H9 (cell line): ENCODE results near the gene ZNF423. TPM values are rescaled to one million over a fixed set of nuclear protein-coding genes. Genes with fewer than 3 reads are reported as not detected.

ENCODE experiments used
- DNase-seq: peaks from one replicate; pipeline ENCODE4 v3.0.0-alpha.2; 2017
- H2AFZ ChIP-seq: one replicate; pipeline ENCODE4 v1.6.1; 2013; ENCODE audit warnings: mild to moderate bottlenecking, low read length, control low read depth, moderate library complexity
- H2AK5ac ChIP-seq: 2 replicates; pipeline ENCODE4 v1.6.1; 2013; ENCODE audit warnings: low read length, control low read depth, mixed read lengths; ENCODE audit not compliant: insufficient read length
- H2BK120ac ChIP-seq: one replicate; pipeline ENCODE4 v1.6.1; 2013; ENCODE audit warnings: low read depth, mild to moderate bottlenecking, low read length, control low read depth, inconsistent platforms; ENCODE audit not compliant: poor library complexity, severe bottlenecking
- H2BK12ac ChIP-seq: 2 replicates; pipeline ENCODE4 v1.6.1; 2013; ENCODE audit warnings: low read length, control low read depth, mixed read lengths, low read depth; ENCODE audit not compliant: insufficient read length
- H2BK15ac ChIP-seq: 2 replicates; pipeline ENCODE4 v1.6.1; 2013; ENCODE audit warnings: low read depth, low read length, control low read depth
- H2BK20ac ChIP-seq: one replicate; pipeline ENCODE4 v1.6.1; 2013; ENCODE audit warnings: low read depth, mild to moderate bottlenecking, low read length, control low read depth, inconsistent platforms; ENCODE audit not compliant: poor library complexity, severe bottlenecking
- H2BK5ac ChIP-seq: 2 replicates; pipeline ENCODE4 v1.6.1; 2013; ENCODE audit warnings: low read length, control low read depth, mixed read lengths; ENCODE audit not compliant: insufficient read length
- H3K14ac ChIP-seq: 2 replicates; pipeline ENCODE4 v1.6.1; 2013; ENCODE audit warnings: low read length, control low read depth; ENCODE audit not compliant: insufficient read depth
- H3K18ac ChIP-seq: 2 replicates; pipeline ENCODE4 v1.6.1; 2013; ENCODE audit warnings: low read depth, mild to moderate bottlenecking, mixed read lengths, low read length, control low read depth; ENCODE audit not compliant: insufficient read length
- H3K23ac ChIP-seq: 2 replicates; pipeline ENCODE4 v1.6.1; 2013; ENCODE audit warnings: low read length, control low read depth, mixed read lengths, low read depth; ENCODE audit not compliant: insufficient read length
- H3K23me2 ChIP-seq: 2 replicates; pipeline ENCODE4 v1.6.1; 2013; ENCODE audit warnings: low read depth, mild to moderate bottlenecking, mixed read lengths, low read length, control low read depth; ENCODE audit not compliant: insufficient read length, poor library complexity, severe bottlenecking
- H3K27ac ChIP-seq: 2 replicates; pipeline ENCODE4 v1.5.1; 2013; ENCODE audit warnings: low read length, control low read depth, mixed read lengths, low read depth; ENCODE audit not compliant: insufficient read length
- H3K27me3 ChIP-seq: 2 replicates; pipeline ENCODE4 v1.6.1; 2013; ENCODE audit warnings: low read length, control low read depth, inconsistent platforms; ENCODE audit not compliant: insufficient read depth
- H3K4ac ChIP-seq: 2 replicates; pipeline ENCODE4 v1.6.1; 2013; ENCODE audit warnings: low read depth, mild to moderate bottlenecking, control low read depth, inconsistent platforms, low read length, moderate library complexity
- H3K4me1 ChIP-seq: 2 replicates; pipeline ENCODE4 v1.6.1; 2013; ENCODE audit warnings: low read length, control low read depth, inconsistent platforms; ENCODE audit not compliant: insufficient read depth
- H3K4me2 ChIP-seq: 2 replicates; pipeline ENCODE4 v1.6.1; 2013; ENCODE audit warnings: low read length, control low read depth, mixed read lengths; ENCODE audit not compliant: insufficient read length, insufficient read depth
- H3K56ac ChIP-seq: 2 replicates; pipeline ENCODE4 v1.6.1; 2013; ENCODE audit warnings: low read depth, mild to moderate bottlenecking, mixed read lengths, low read length, control low read depth; ENCODE audit not compliant: insufficient read length
- H3K79me1 ChIP-seq: 2 replicates; pipeline ENCODE4 v1.6.1; 2013; ENCODE audit warnings: low read depth, mild to moderate bottlenecking, moderate library complexity, low read length, control low read depth, inconsistent platforms; ENCODE audit not compliant: insufficient read depth, poor library complexity, severe bottlenecking
- H3K79me2 ChIP-seq: 2 replicates; pipeline ENCODE4 v1.6.1; 2013; ENCODE audit warnings: low read length, control low read depth, inconsistent platforms; ENCODE audit not compliant: insufficient read depth
- H3K9ac ChIP-seq: 2 replicates; pipeline ENCODE4 v1.6.1; 2013; ENCODE audit warnings: low read length, control low read depth, mixed read lengths; ENCODE audit not compliant: insufficient read length; ENCODE audit errors: extremely low read depth
- H3K9me3 ChIP-seq: one replicate; pipeline ENCODE4 v1.6.1; 2013; ENCODE audit warnings: low read depth, low read length, inconsistent platforms; ENCODE audit not compliant: control insufficient read depth
- H3T11ph ChIP-seq: one replicate; pipeline ENCODE4 v1.6.1; 2013; ENCODE audit warnings: mild to moderate bottlenecking, low read length, control low read depth, inconsistent platforms
- H4K20me1 ChIP-seq: one replicate; pipeline ENCODE4 v1.6.1; 2013; ENCODE audit not compliant: control insufficient read depth, insufficient read length, insufficient read depth
- H4K5ac ChIP-seq: 2 replicates; pipeline ENCODE4 v1.6.1; 2013; ENCODE audit warnings: low read depth, mild to moderate bottlenecking, mixed read lengths, low read length, control low read depth; ENCODE audit not compliant: insufficient read length
- H4K8ac ChIP-seq: replicated peaks from 2 replicates; pipeline ENCODE4 v1.6.1; 2013; ENCODE audit warnings: low read length, control low read depth, mixed read lengths, low read depth; ENCODE audit not compliant: insufficient read length
- H4K91ac ChIP-seq: 2 replicates; pipeline ENCODE4 v1.6.1; 2013; ENCODE audit warnings: low read depth, mild to moderate bottlenecking, moderate library complexity, mixed read lengths, low read length, control low read depth; ENCODE audit not compliant: insufficient read length
- H3K27ac Mint-ChIP-seq, 3 experiments: 2 replicates in 2 of 3; 3 replicates in 1 of 3; pipeline ENCODE4 v1.8.0; 2020 to 2021; ENCODE audit warnings: mixed read lengths in 3 of 3, mild to moderate bottlenecking in 1 of 3, moderate library complexity in 1 of 3
- H3K27me3 Mint-ChIP-seq: 2 replicates; pipeline ENCODE4 v1.8.0; 2021; ENCODE audit warnings: low read depth, mild to moderate bottlenecking, moderate library complexity, mixed read lengths
- H3K36me3 Mint-ChIP-seq, 3 experiments: 2 replicates in 2 of 3; 3 replicates in 1 of 3; pipeline ENCODE4 v1.8.0; 2020 to 2021; ENCODE audit warnings: low read depth in 3 of 3, mixed read lengths in 3 of 3; ENCODE audit not compliant: insufficient read depth in 1 of 3
- H3K4me1 Mint-ChIP-seq, 2 experiments: 2 replicates each; pipeline ENCODE4 v1.8.0; 2020; ENCODE audit warnings: mixed read lengths in 2 of 2
- H3K4me3 Mint-ChIP-seq, 2 experiments: 2 replicates in 1 of 2; 3 replicates in 1 of 2; pipeline ENCODE4 v1.8.0; 2020 to 2021; ENCODE audit warnings: mild to moderate bottlenecking in 2 of 2, mixed read lengths in 2 of 2, moderate library complexity in 1 of 2
- H3K9me3 Mint-ChIP-seq, 2 experiments: 2 replicates in 1 of 2; 3 replicates in 1 of 2; pipeline ENCODE4 v1.8.0; 2020; ENCODE audit warnings: mild to moderate bottlenecking in 2 of 2, mixed read lengths in 2 of 2, moderate library complexity in 1 of 2
- WGBS: extraction: QIAGEN DNeasy Blood & Tissue Kit; methylation state at CpG from one replicate; pipeline ENCODE4 v1.1.7; 2013; ENCODE audit warnings: missing lambda C conversion rate, low lambda C conversion rate, mixed read lengths; ENCODE audit not compliant: insufficient read length; ENCODE audit errors: extremely low coverage; 5-methylcytosine and 5-hydroxymethylcytosine counted together
- total RNA-seq: library from RNA; stranded (reverse); gene quantifications from 2 replicates; pipeline ENCODE4 v1.2.1, GENCODE V29; 2021
- TF ChIP-seq, protein P1 (sequence below): fragments of 200-600 bp; sonication (generic); conservative IDR thresholded peaks from 3 replicates; pipeline ENCODE4 v1.8.0; 2021; ENCODE audit warnings: antibody characterized with exemption, mild to moderate bottlenecking

The ZNF423 gene
- total RNA-seq, 1 experiment from 2014 or later = 51.5 TPM

GRCh38 chr16:49848530-49848929, 7.4 kb downstream of the ZNF423 start:
- H4K8ac ChIP-seq = no peak overlapping the region
- H3K23ac ChIP-seq = no peak overlapping the region
- no CpG with 5 or more reads among the region's 8 CpGs for WGBS
- no peak overlapping the region for H3K4me2 ChIP-seq
- H3K18ac ChIP-seq = no peak overlapping the region
- H2AFZ ChIP-seq = no peak overlapping the region
- no peaks in the 10 kb centered on the region for H3K27me3 ChIP-seq
- H4K20me1 ChIP-seq = no peaks in the 10 kb centered on the region
- H3K79me2 ChIP-seq = peaks cover 39% of the 10 kb centered on the region; the same call in 1 of the 2 replicates
- H3K9ac ChIP-seq = no peak overlapping the region
- no peak overlapping the region for H3K14ac ChIP-seq
- no peak overlapping the region for H4K91ac ChIP-seq
- no peak overlapping the region for H2AK5ac ChIP-seq
- H2BK12ac ChIP-seq = no peak overlapping the region
- H3K4me1 Mint-ChIP-seq = peaks cover 84 to 90% of the 10 kb centered on the region in 2 experiments
- H3K27me3 Mint-ChIP-seq = no peaks in the 10 kb centered on the region
- H3K4me1 ChIP-seq = peaks cover 11% of the 10 kb centered on the region; the same call in 1 of the 2 replicates
- H4K5ac ChIP-seq = no peak overlapping the region
- H3K27ac ChIP-seq = no peak overlapping the region
- H2BK15ac ChIP-seq = no peak overlapping the region
- no peak overlapping the region for H2BK120ac ChIP-seq
- no peak overlapping the region for H2BK20ac ChIP-seq
- no peaks in the 10 kb centered on the region for H3K9me3 ChIP-seq
- H3K23me2 ChIP-seq = no peaks in the 10 kb centered on the region
- DNase-seq = no peak
- TF ChIP-seq, protein P1, sequence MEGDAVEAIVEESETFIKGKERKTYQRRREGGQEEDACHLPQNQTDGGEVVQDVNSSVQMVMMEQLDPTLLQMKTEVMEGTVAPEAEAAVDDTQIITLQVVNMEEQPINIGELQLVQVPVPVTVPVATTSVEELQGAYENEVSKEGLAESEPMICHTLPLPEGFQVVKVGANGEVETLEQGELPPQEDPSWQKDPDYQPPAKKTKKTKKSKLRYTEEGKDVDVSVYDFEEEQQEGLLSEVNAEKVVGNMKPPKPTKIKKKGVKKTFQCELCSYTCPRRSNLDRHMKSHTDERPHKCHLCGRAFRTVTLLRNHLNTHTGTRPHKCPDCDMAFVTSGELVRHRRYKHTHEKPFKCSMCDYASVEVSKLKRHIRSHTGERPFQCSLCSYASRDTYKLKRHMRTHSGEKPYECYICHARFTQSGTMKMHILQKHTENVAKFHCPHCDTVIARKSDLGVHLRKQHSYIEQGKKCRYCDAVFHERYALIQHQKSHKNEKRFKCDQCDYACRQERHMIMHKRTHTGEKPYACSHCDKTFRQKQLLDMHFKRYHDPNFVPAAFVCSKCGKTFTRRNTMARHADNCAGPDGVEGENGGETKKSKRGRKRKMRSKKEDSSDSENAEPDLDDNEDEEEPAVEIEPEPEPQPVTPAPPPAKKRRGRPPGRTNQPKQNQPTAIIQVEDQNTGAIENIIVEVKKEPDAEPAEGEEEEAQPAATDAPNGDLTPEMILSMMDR = no peak
- H2BK5ac ChIP-seq = no peak overlapping the region
- peaks cover 0 to 18% (median 0%) of the 10 kb centered on the region in 3 experiments; a peak in 2 of 7 replicates for H3K36me3 Mint-ChIP-seq
- no peak overlapping the region for H3K4ac ChIP-seq
- H3K9me3 Mint-ChIP-seq = no peaks in the 10 kb centered on the region
- peaks cover 10% of the 10 kb centered on the region for H3K79me1 ChIP-seq
- no peak overlapping the region for H3K27ac Mint-ChIP-seq
- H3K4me3 Mint-ChIP-seq = no peak overlapping the region; a peak in 1 of 5 replicates
- H3K56ac ChIP-seq = no peak overlapping the region
- H3T11ph ChIP-seq = no peak overlapping the region
